ENCODE results near the gene RBPMS2.
"Not testable (repeated sequence)": the region's sequence is repeated elsewhere in the genome, so short reads cannot be mapped to it uniquely, and the experiment has no call there.

The RBPMS2 gene

GRCh38 chr15:64775551-64776401, at the start of gene RBPMS2:
RBPMS2 (minus strand) TSS chr15:64775589; CDS start chr15:64775319, 270 bp downstream.
- DNase-seq (ENCODE audit: insufficient read length, low spot score) (peak; percentile 54), FAIRE-seq (no peak)

- DNase-seq (ENCODE audit: insufficient read length, low spot score) (no peak), FAIRE-seq (no peak)
Measured at GRCh38 chr15:64824929-64825430, 49.6 kb upstream of the RBPMS2 start.

GRCh38 chr15:64816452-64816851, 41.1 kb upstream of the RBPMS2 start:
- FAIRE-seq, result no peak
- DNase-seq (ENCODE audit: insufficient read length, low spot score), result no peak

GRCh38 chr15:64814965-64815364, 39.6 kb upstream of the RBPMS2 start:
- DNase-seq (ENCODE audit: insufficient read length, low spot score); FAIRE-seq: not testable (repeated sequence)

- FAIRE-seq; DNase-seq (ENCODE audit: insufficient read length, low spot score): not testable (repeated sequence)
Measured at GRCh38 chr15:64814283-64814682, 38.9 kb upstream of the RBPMS2 start.

- DNase-seq (ENCODE audit: insufficient read length, low spot score), result no peak
- peak; percentile 88 for FAIRE-seq
Measured at GRCh38 chr15:64813075-64813474, 37.7 kb upstream of the RBPMS2 start.

GRCh38 chr15:64810497-64811326, 35.3 kb upstream of the RBPMS2 start:
- no peak for FAIRE-seq
- DNase-seq (ENCODE audit: insufficient read length, low spot score), result no peak

- FAIRE-seq, result peak; percentile 78
- peak; percentile 67 for DNase-seq (ENCODE audit: insufficient read length, low spot score)
Measured at GRCh38 chr15:64809649-64810496, 34.5 kb upstream of the RBPMS2 start.

- DNase-seq (ENCODE audit: insufficient read length, low spot score) (no peak), FAIRE-seq (no peak)
Measured at GRCh38 chr15:64808785-64809453, 33.5 kb upstream of the RBPMS2 start.

GRCh38 chr15:64807751-64808222, 32.4 kb upstream of the RBPMS2 start:
- no peak for DNase-seq (ENCODE audit: insufficient read length, low spot score)
- FAIRE-seq, result no peak

- DNase-seq (ENCODE audit: insufficient read length, low spot score) (no peak), FAIRE-seq (no peak)
Measured at GRCh38 chr15:64807051-64807749, 31.8 kb upstream of the RBPMS2 start.

- FAIRE-seq (no peak), DNase-seq (ENCODE audit: insufficient read length, low spot score) (no peak)
Measured at GRCh38 chr15:64806509-64806908, 31.1 kb upstream of the RBPMS2 start.

- no peak for FAIRE-seq
- DNase-seq (ENCODE audit: insufficient read length, low spot score), result no peak
Measured at GRCh38 chr15:64804619-64805018, 29.2 kb upstream of the RBPMS2 start.

- DNase-seq (ENCODE audit: insufficient read length, low spot score) (no peak), FAIRE-seq (no peak)
Measured at GRCh38 chr15:64803526-64803925, 28.1 kb upstream of the RBPMS2 start.

GRCh38 chr15:64800476-64800875, 25.1 kb upstream of the RBPMS2 start:
- FAIRE-seq, result no peak
- DNase-seq (ENCODE audit: insufficient read length, low spot score), result no peak

GRCh38 chr15:64798905-64799304, 23.5 kb upstream of the RBPMS2 start:
- not testable (repeated sequence) for FAIRE-seq; DNase-seq (ENCODE audit: insufficient read length, low spot score)

- not testable (repeated sequence) for FAIRE-seq; DNase-seq (ENCODE audit: insufficient read length, low spot score)
Measured at GRCh38 chr15:64795921-64796320, 20.5 kb upstream of the RBPMS2 start.

- not testable (repeated sequence) for DNase-seq (ENCODE audit: insufficient read length, low spot score); FAIRE-seq
Measured at GRCh38 chr15:64795299-64795698, 19.9 kb upstream of the RBPMS2 start.

- DNase-seq (ENCODE audit: insufficient read length, low spot score) (no peak), FAIRE-seq (no peak)
Measured at GRCh38 chr15:64792282-64792681, 16.9 kb upstream of the RBPMS2 start.

All from GM19239 (cell line).